ENCODE measurements around the gene RBPMS2. TPM values are rescaled to one million over a fixed set of nuclear protein-coding genes. Genes with fewer than 3 reads are reported as not detected.
A peak's percentile ranks its signal among the peaks of the same experiment; 100 is the strongest.

The RBPMS2 gene
- total RNA-seq, 6 experiments from 2014 or later: 0.14 TPM; not detected in 5

DNA sequence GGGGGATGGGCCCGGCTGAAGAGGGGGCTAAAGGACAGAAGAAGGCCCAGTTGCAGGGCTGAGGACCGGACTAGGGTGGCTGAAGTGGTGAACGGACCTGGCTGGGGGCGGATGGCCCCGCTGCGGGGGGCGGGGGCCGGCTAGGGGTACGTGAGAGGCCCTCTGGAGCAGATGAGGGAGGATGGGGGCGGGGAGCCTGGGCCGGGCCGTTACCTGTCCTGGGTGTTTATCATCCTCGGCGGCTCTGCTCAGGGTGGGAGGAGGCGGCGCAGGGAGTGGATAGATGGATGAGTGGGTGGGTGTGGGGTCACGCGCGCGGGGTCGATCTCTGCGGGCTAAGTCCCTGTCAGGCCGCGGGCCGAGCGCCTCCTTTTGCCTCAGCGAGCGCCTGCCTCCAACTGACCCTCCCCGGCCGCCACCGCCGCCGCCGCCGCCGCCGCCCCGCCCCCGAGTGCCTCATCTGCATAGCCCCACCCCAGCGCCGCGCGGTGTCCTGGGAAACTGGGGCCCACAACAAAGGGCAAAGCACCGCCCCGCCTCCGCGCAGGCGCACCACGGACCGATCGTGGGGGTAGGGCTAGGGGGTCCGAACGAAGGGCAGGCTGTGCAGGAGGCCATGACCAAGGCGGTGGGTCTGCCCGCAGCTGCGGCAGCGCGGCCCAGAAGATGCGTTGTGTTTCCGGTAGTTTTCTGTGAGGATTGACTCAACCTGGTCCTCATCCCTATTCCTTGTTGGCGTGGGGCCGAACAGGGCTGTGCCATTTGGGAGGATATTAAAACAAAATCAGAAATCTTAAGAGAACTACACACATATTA is 72.4 kb downstream of the RBPMS2 start:
- peak; percentile 85 for DNase-seq
- peaks cover 8% of the 10 kb centered on the region for H3K36me3 Mint-ChIP-seq (ENCODE audit: low read depth)
- peaks cover 50% of the 10 kb centered on the region for H3K4me1 Mint-ChIP-seq (ENCODE audit: low read depth)
- H3K9me3 Mint-ChIP-seq: no peaks in the 10 kb centered on the region
- TF ChIP-seq, protein P1, sequence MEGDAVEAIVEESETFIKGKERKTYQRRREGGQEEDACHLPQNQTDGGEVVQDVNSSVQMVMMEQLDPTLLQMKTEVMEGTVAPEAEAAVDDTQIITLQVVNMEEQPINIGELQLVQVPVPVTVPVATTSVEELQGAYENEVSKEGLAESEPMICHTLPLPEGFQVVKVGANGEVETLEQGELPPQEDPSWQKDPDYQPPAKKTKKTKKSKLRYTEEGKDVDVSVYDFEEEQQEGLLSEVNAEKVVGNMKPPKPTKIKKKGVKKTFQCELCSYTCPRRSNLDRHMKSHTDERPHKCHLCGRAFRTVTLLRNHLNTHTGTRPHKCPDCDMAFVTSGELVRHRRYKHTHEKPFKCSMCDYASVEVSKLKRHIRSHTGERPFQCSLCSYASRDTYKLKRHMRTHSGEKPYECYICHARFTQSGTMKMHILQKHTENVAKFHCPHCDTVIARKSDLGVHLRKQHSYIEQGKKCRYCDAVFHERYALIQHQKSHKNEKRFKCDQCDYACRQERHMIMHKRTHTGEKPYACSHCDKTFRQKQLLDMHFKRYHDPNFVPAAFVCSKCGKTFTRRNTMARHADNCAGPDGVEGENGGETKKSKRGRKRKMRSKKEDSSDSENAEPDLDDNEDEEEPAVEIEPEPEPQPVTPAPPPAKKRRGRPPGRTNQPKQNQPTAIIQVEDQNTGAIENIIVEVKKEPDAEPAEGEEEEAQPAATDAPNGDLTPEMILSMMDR (IDR thresholded peaks at IDR 0.05): 0 out of 2 replicates have a peak, but pooled peaks have one; percentile 15
- H3K27ac Mint-ChIP-seq: peak overlapping the region; percentile 65
- peaks cover 1% of the 10 kb centered on the region for H3K27me3 Mint-ChIP-seq (ENCODE audit: insufficient read depth)
- H3K4me3 Mint-ChIP-seq: peak overlapping the region; percentile 87

DNA sequence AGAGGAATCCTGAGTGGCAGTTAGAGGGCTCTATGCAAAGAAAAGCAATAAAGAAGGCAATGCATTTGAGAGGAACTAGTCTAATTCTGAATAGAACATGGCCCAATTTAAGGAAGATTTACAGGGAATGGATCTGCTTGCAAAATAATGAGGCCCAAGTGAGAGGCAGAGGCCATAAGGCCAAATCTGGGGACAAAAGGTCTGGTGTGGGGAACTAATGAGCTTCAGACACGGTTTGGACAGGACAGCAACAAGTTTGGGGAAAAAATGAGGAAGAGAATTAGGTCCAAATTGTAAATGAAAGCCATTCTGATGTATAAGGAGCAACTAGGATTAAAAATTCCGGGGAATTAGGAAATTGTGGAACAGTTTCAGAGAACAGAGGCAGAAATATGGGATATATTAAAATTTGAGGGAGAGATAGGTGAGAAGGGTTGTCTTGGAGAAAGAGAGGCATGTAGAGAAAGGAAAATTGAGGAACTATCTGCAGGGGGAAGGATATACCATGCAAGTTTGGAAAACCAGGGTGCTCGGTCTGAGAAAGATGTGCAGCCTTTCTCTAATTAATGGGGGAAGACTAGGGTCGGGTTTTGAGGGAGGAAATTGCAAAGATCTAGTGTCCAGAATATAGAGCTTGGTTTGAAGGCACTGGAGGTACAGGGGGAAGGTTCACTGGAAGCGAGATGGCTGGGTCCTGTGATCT is 73.8 kb downstream of the RBPMS2 start:
- H3K27ac Mint-ChIP-seq: peak overlapping the region; percentile 65
- H3K36me3 Mint-ChIP-seq (ENCODE audit: low read depth): peaks cover 8% of the 10 kb centered on the region
- H3K4me3 Mint-ChIP-seq: peak overlapping the region; percentile 87
- TF ChIP-seq, protein P1 (IDR thresholded peaks at IDR 0.05): no peak
- H3K4me1 Mint-ChIP-seq (ENCODE audit: low read depth): peaks cover 62% of the 10 kb centered on the region
- peaks cover 1% of the 10 kb centered on the region for H3K27me3 Mint-ChIP-seq (ENCODE audit: insufficient read depth)
- no peak for DNase-seq
- no peaks in the 10 kb centered on the region for H3K9me3 Mint-ChIP-seq

DNA sequence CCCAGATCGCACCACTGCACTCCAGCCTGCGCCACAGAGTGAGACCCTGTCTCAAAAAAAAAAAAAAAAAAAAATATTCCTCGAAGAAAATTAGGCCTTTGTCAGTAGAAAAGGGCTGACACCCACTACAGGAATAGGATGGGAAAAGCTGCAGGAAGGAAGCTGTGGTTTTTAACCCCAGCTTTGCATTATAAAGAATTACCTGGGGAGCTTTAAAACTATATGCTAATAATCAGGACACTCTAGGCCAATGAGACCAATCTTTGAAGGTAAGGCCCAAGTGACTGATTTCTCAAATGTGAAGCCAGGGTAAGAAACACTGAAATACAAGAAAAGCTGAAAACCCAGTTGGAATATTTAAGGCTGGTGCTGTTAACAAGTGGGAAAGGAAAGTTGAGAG is 74.3 kb downstream of the RBPMS2 start:
- TF ChIP-seq, protein P1 (IDR thresholded peaks at IDR 0.05): no peak
- DNase-seq: no peak
- Mint-ChIP-seq H3K36me3 (ENCODE audit: low read depth) (peaks cover 8% of the 10 kb centered on the region), H3K4me1 (ENCODE audit: low read depth) (peaks cover 62% of the 10 kb centered on the region), H3K9me3 (no peaks in the 10 kb centered on the region), H3K27me3 (ENCODE audit: insufficient read depth) (peaks cover 1% of the 10 kb centered on the region), H3K4me3 (peak overlapping the region; percentile 87), H3K27ac (peak overlapping the region; percentile 65; the same call in 1 of the 2 replicates)

DNA sequence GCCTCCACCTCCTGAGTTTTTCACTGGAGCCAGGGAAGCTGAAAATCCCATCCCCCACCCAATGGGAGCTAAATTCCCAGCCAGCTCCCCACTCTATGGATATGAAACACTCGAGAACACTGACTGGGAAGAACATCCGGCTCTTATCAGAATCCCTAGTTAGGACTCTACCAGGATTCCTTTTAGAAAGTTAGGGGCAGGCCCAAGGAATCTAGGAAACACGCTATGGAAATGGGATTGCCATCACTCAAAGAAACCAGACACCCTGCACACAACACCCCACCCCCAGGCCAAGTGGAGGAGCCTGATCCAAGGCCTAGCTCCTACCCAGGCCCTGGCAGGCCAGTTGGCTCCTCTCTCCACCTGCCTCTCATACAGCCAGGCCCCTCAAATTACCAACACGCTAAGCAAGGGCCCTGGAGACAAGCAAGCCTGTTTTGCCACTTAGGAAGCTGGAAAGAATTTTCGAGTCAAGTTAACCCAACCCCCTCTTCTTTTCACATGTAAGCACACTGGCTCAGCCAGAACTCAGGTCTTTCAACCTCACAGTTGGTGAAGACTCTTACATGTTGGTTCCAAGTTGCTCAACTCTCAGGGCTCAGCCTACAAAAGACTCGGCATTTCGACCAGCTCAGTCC is 75.5 kb downstream of the RBPMS2 start:
- Mint-ChIP-seq H3K27ac (peak overlapping the region; percentile 26), H3K4me1 (ENCODE audit: low read depth) (peaks cover 69% of the 10 kb centered on the region), H3K9me3 (no peaks in the 10 kb centered on the region), H3K36me3 (ENCODE audit: low read depth) (peaks cover 14% of the 10 kb centered on the region), H3K27me3 (ENCODE audit: insufficient read depth) (peaks cover 1% of the 10 kb centered on the region), H3K4me3 (peak overlapping the region; percentile 63)
- DNase-seq: no peak
- TF ChIP-seq, protein P1 (IDR thresholded peaks at IDR 0.05): no peak

DNA sequence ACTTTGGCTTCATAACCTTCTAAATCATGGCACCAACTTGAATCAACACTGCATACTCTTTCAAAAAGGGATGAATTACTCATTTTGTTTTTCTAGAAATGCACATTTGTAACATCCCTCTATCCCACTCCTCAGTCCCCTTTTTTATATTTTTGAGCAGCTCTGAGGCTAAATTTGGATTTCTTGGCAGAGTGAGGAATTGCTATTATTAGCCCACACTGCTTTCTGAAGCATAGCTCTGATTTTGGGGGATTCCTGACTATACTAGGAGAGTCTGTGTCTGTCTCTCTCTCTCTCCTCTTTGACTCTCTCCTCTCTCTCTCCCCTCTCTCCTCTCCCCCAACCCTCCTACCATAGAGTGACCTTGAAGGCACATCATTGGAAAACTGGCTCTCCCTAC is 76.6 kb downstream of the RBPMS2 start:
- TF ChIP-seq, protein P1 (IDR thresholded peaks at IDR 0.05): no peak
- Mint-ChIP-seq H3K36me3 (ENCODE audit: low read depth) (peaks cover 14% of the 10 kb centered on the region), H3K9me3 (no peaks in the 10 kb centered on the region), H3K4me1 (ENCODE audit: low read depth) (peaks cover 68% of the 10 kb centered on the region), H3K27me3 (ENCODE audit: insufficient read depth) (peaks cover 1% of the 10 kb centered on the region), H3K4me3 (peak overlapping the region; percentile 63), H3K27ac (peak overlapping the region; percentile 59)
- no peak for DNase-seq
